ENCODE results near the gene CYP46A1.

Gene CYP46A1

GRCh38 chr14:99664058-99664936 lies 19.8 kb upstream of the CYP46A1 start:
- Mint-ChIP-seq H3K9me3 (no peaks in the 10 kb centered on the region), H3K4me1 (ENCODE audit: low read depth) (no peaks in the 10 kb centered on the region), H3K27me3 (ENCODE audit: low read depth) (peaks cover 29% of the 10 kb centered on the region), H3K4me3 (no peak overlapping the region), H3K36me3 (ENCODE audit: low read depth) (no peaks in the 10 kb centered on the region), H3K27ac (no peak overlapping the region)

- H3K4me1 Mint-ChIP-seq (ENCODE audit: low read depth) = no peaks in the 10 kb centered on the region
- H3K27me3 Mint-ChIP-seq (ENCODE audit: low read depth) = peaks cover 29% of the 10 kb centered on the region
- H3K27ac Mint-ChIP-seq = no peak overlapping the region
- no peaks in the 10 kb centered on the region for H3K9me3 Mint-ChIP-seq
- H3K4me3 Mint-ChIP-seq = no peak overlapping the region
- H3K36me3 Mint-ChIP-seq (ENCODE audit: low read depth) = no peaks in the 10 kb centered on the region
These were observed 19.2 kb upstream of the CYP46A1 start for GRCh38 chr14:99664937-99665273.

GRCh38 chr14:99666533-99666932 lies 17.6 kb upstream of the CYP46A1 start:
- H3K27ac Mint-ChIP-seq = no peak overlapping the region
- no peak overlapping the region for H3K4me3 Mint-ChIP-seq
- no peaks in the 10 kb centered on the region for H3K36me3 Mint-ChIP-seq (ENCODE audit: low read depth)
- peaks cover 13% of the 10 kb centered on the region for H3K27me3 Mint-ChIP-seq (ENCODE audit: low read depth)
- H3K9me3 Mint-ChIP-seq = no peaks in the 10 kb centered on the region
- H3K4me1 Mint-ChIP-seq (ENCODE audit: low read depth) = no peaks in the 10 kb centered on the region

- Mint-ChIP-seq H3K9me3 (no peaks in the 10 kb centered on the region), H3K4me1 (ENCODE audit: low read depth) (no peaks in the 10 kb centered on the region), H3K27me3 (ENCODE audit: low read depth) (peaks cover 8% of the 10 kb centered on the region), H3K4me3 (no peak overlapping the region), H3K36me3 (ENCODE audit: low read depth) (no peaks in the 10 kb centered on the region), H3K27ac (no peak overlapping the region)
These were observed 17.1 kb upstream of the CYP46A1 start for GRCh38 chr14:99667045-99667444.

- Mint-ChIP-seq H3K4me3 (no peak overlapping the region), H3K4me1 (ENCODE audit: low read depth) (peaks cover 4% of the 10 kb centered on the region), H3K27ac (no peak overlapping the region), H3K9me3 (no peaks in the 10 kb centered on the region), H3K27me3 (ENCODE audit: low read depth) (peaks cover 3% of the 10 kb centered on the region), H3K36me3 (ENCODE audit: low read depth) (no peaks in the 10 kb centered on the region)
These were observed 16.3 kb upstream of the CYP46A1 start for GRCh38 chr14:99667821-99668220.

- H3K27me3 Mint-ChIP-seq (ENCODE audit: low read depth) = no peaks in the 10 kb centered on the region
- no peak overlapping the region for H3K4me3 Mint-ChIP-seq
- no peak overlapping the region for H3K27ac Mint-ChIP-seq
- peaks cover 4% of the 10 kb centered on the region for H3K4me1 Mint-ChIP-seq (ENCODE audit: low read depth)
- no peaks in the 10 kb centered on the region for H3K36me3 Mint-ChIP-seq (ENCODE audit: low read depth)
- H3K9me3 Mint-ChIP-seq = no peaks in the 10 kb centered on the region
These were observed 15.5 kb upstream of the CYP46A1 start for GRCh38 chr14:99668307-99669295.

- no peaks in the 10 kb centered on the region for H3K36me3 Mint-ChIP-seq (ENCODE audit: low read depth)
- no peaks in the 10 kb centered on the region for H3K27me3 Mint-ChIP-seq (ENCODE audit: low read depth)
These were observed 13.5 kb upstream of the CYP46A1 start for GRCh38 chr14:99670361-99671234.

GRCh38 chr14:99671235-99672224 lies 12.6 kb upstream of the CYP46A1 start:
- Mint-ChIP-seq H3K36me3 (ENCODE audit: low read depth) (no peaks in the 10 kb centered on the region), H3K4me3 (no peak overlapping the region), H3K9me3 (no peaks in the 10 kb centered on the region), H3K4me1 (ENCODE audit: low read depth) (peaks cover 5% of the 10 kb centered on the region), H3K27me3 (ENCODE audit: low read depth) (no peaks in the 10 kb centered on the region), H3K27ac (no peak overlapping the region)

More at GRCh38 chr14:99670361-99671234, 13.5 kb upstream of the CYP46A1 start:
- Mint-ChIP-seq H3K4me1 (ENCODE audit: low read depth) (peaks cover 4% of the 10 kb centered on the region), H3K9me3 (no peaks in the 10 kb centered on the region), H3K4me3 (no peak overlapping the region), H3K27ac (no peak overlapping the region)

GRCh38 chr14:99672506-99673304 lies 11.4 kb upstream of the CYP46A1 start:
- H3K4me1 Mint-ChIP-seq (ENCODE audit: low read depth) = peaks cover 7% of the 10 kb centered on the region
- no peaks in the 10 kb centered on the region for H3K9me3 Mint-ChIP-seq
- no peak overlapping the region for H3K4me3 Mint-ChIP-seq
- no peaks in the 10 kb centered on the region for H3K36me3 Mint-ChIP-seq (ENCODE audit: low read depth)
- H3K27me3 Mint-ChIP-seq (ENCODE audit: low read depth) = no peaks in the 10 kb centered on the region
- H3K27ac Mint-ChIP-seq = peak overlapping the region; percentile 81

GRCh38 chr14:99673305-99674063 lies 10.6 kb upstream of the CYP46A1 start:
- H3K27me3 Mint-ChIP-seq (ENCODE audit: low read depth) = no peaks in the 10 kb centered on the region

GRCh38 chr14:99674064-99674650 lies 9.9 kb upstream of the CYP46A1 start:
- no peaks in the 10 kb centered on the region for H3K27me3 Mint-ChIP-seq (ENCODE audit: low read depth)

More at GRCh38 chr14:99673305-99674063, 10.6 kb upstream of the CYP46A1 start:
- H3K36me3 Mint-ChIP-seq (ENCODE audit: low read depth) = no peaks in the 10 kb centered on the region
- peaks cover 7% of the 10 kb centered on the region for H3K4me1 Mint-ChIP-seq (ENCODE audit: low read depth)
- no peak overlapping the region for H3K4me3 Mint-ChIP-seq
- H3K27ac Mint-ChIP-seq = no peak overlapping the region
- no peaks in the 10 kb centered on the region for H3K9me3 Mint-ChIP-seq

More at GRCh38 chr14:99674064-99674650, 9.9 kb upstream of the CYP46A1 start:
- Mint-ChIP-seq H3K4me3 (no peak overlapping the region), H3K27ac (no peak overlapping the region), H3K9me3 (no peaks in the 10 kb centered on the region), H3K4me1 (ENCODE audit: low read depth) (peaks cover 7% of the 10 kb centered on the region), H3K36me3 (ENCODE audit: low read depth) (no peaks in the 10 kb centered on the region)

All from T-helper 1 cell treated with Interleukin-12 subunit alpha and Interleukin-12 subunit beta and Interleukin-4 antibody, amounts not matched to agents 30 μg/mL and 1 μg/mL, for 36 hours (primary cell).